H9 (cell line): ENCODE results near the gene DSTN. TPM values are rescaled to one million over a fixed set of nuclear protein-coding genes. Genes with fewer than 3 reads are reported as not detected.

Source experiments
- DNase-seq: peaks from one replicate; pipeline ENCODE4 v3.0.0-alpha.2; 2017
- H2AFZ ChIP-seq: one replicate; pipeline ENCODE4 v1.6.1; 2013; ENCODE audit warnings: mild to moderate bottlenecking, low read length, control low read depth, moderate library complexity
- H2AK5ac ChIP-seq: 2 replicates; pipeline ENCODE4 v1.6.1; 2013; ENCODE audit warnings: low read length, control low read depth, mixed read lengths; ENCODE audit not compliant: insufficient read length
- H2BK120ac ChIP-seq: one replicate; pipeline ENCODE4 v1.6.1; 2013; ENCODE audit warnings: low read depth, mild to moderate bottlenecking, low read length, control low read depth, inconsistent platforms; ENCODE audit not compliant: poor library complexity, severe bottlenecking
- H2BK12ac ChIP-seq: 2 replicates; pipeline ENCODE4 v1.6.1; 2013; ENCODE audit warnings: low read length, control low read depth, mixed read lengths, low read depth; ENCODE audit not compliant: insufficient read length
- H2BK15ac ChIP-seq: 2 replicates; pipeline ENCODE4 v1.6.1; 2013; ENCODE audit warnings: low read depth, low read length, control low read depth
- H2BK20ac ChIP-seq: one replicate; pipeline ENCODE4 v1.6.1; 2013; ENCODE audit warnings: low read depth, mild to moderate bottlenecking, low read length, control low read depth, inconsistent platforms; ENCODE audit not compliant: poor library complexity, severe bottlenecking
- H2BK5ac ChIP-seq: 2 replicates; pipeline ENCODE4 v1.6.1; 2013; ENCODE audit warnings: low read length, control low read depth, mixed read lengths; ENCODE audit not compliant: insufficient read length
- H3K14ac ChIP-seq: 2 replicates; pipeline ENCODE4 v1.6.1; 2013; ENCODE audit warnings: low read length, control low read depth; ENCODE audit not compliant: insufficient read depth
- H3K18ac ChIP-seq: 2 replicates; pipeline ENCODE4 v1.6.1; 2013; ENCODE audit warnings: low read depth, mild to moderate bottlenecking, mixed read lengths, low read length, control low read depth; ENCODE audit not compliant: insufficient read length
- H3K23ac ChIP-seq: 2 replicates; pipeline ENCODE4 v1.6.1; 2013; ENCODE audit warnings: low read length, control low read depth, mixed read lengths, low read depth; ENCODE audit not compliant: insufficient read length
- H3K23me2 ChIP-seq: 2 replicates; pipeline ENCODE4 v1.6.1; 2013; ENCODE audit warnings: low read depth, mild to moderate bottlenecking, mixed read lengths, low read length, control low read depth; ENCODE audit not compliant: insufficient read length, poor library complexity, severe bottlenecking
- H3K27ac ChIP-seq: 2 replicates; pipeline ENCODE4 v1.5.1; 2013; ENCODE audit warnings: low read length, control low read depth, mixed read lengths, low read depth; ENCODE audit not compliant: insufficient read length
- H3K27me3 ChIP-seq: 2 replicates; pipeline ENCODE4 v1.6.1; 2013; ENCODE audit warnings: low read length, control low read depth, inconsistent platforms; ENCODE audit not compliant: insufficient read depth
- H3K4ac ChIP-seq: 2 replicates; pipeline ENCODE4 v1.6.1; 2013; ENCODE audit warnings: low read depth, mild to moderate bottlenecking, control low read depth, inconsistent platforms, low read length, moderate library complexity
- H3K4me1 ChIP-seq: 2 replicates; pipeline ENCODE4 v1.6.1; 2013; ENCODE audit warnings: low read length, control low read depth, inconsistent platforms; ENCODE audit not compliant: insufficient read depth
- H3K4me2 ChIP-seq: 2 replicates; pipeline ENCODE4 v1.6.1; 2013; ENCODE audit warnings: low read length, control low read depth, mixed read lengths; ENCODE audit not compliant: insufficient read length, insufficient read depth
- H3K56ac ChIP-seq: 2 replicates; pipeline ENCODE4 v1.6.1; 2013; ENCODE audit warnings: low read depth, mild to moderate bottlenecking, mixed read lengths, low read length, control low read depth; ENCODE audit not compliant: insufficient read length
- H3K79me1 ChIP-seq: 2 replicates; pipeline ENCODE4 v1.6.1; 2013; ENCODE audit warnings: low read depth, mild to moderate bottlenecking, moderate library complexity, low read length, control low read depth, inconsistent platforms; ENCODE audit not compliant: insufficient read depth, poor library complexity, severe bottlenecking
- H3K79me2 ChIP-seq: 2 replicates; pipeline ENCODE4 v1.6.1; 2013; ENCODE audit warnings: low read length, control low read depth, inconsistent platforms; ENCODE audit not compliant: insufficient read depth
- H3K9ac ChIP-seq: 2 replicates; pipeline ENCODE4 v1.6.1; 2013; ENCODE audit warnings: low read length, control low read depth, mixed read lengths; ENCODE audit not compliant: insufficient read length; ENCODE audit errors: extremely low read depth
- H3K9me3 ChIP-seq: one replicate; pipeline ENCODE4 v1.6.1; 2013; ENCODE audit warnings: low read depth, low read length, inconsistent platforms; ENCODE audit not compliant: control insufficient read depth
- H3T11ph ChIP-seq: one replicate; pipeline ENCODE4 v1.6.1; 2013; ENCODE audit warnings: mild to moderate bottlenecking, low read length, control low read depth, inconsistent platforms
- H4K20me1 ChIP-seq: one replicate; pipeline ENCODE4 v1.6.1; 2013; ENCODE audit not compliant: control insufficient read depth, insufficient read length, insufficient read depth
- H4K5ac ChIP-seq: 2 replicates; pipeline ENCODE4 v1.6.1; 2013; ENCODE audit warnings: low read depth, mild to moderate bottlenecking, mixed read lengths, low read length, control low read depth; ENCODE audit not compliant: insufficient read length
- H4K8ac ChIP-seq: replicated peaks from 2 replicates; pipeline ENCODE4 v1.6.1; 2013; ENCODE audit warnings: low read length, control low read depth, mixed read lengths, low read depth; ENCODE audit not compliant: insufficient read length
- H4K91ac ChIP-seq: 2 replicates; pipeline ENCODE4 v1.6.1; 2013; ENCODE audit warnings: low read depth, mild to moderate bottlenecking, moderate library complexity, mixed read lengths, low read length, control low read depth; ENCODE audit not compliant: insufficient read length
- H3K27ac Mint-ChIP-seq, 3 experiments: 2 replicates in 2 of 3; 3 replicates in 1 of 3; pipeline ENCODE4 v1.8.0; 2020 to 2021; ENCODE audit warnings: mixed read lengths in 3 of 3, mild to moderate bottlenecking in 1 of 3, moderate library complexity in 1 of 3
- H3K27me3 Mint-ChIP-seq: 2 replicates; pipeline ENCODE4 v1.8.0; 2021; ENCODE audit warnings: low read depth, mild to moderate bottlenecking, moderate library complexity, mixed read lengths
- H3K36me3 Mint-ChIP-seq, 3 experiments: 2 replicates in 2 of 3; 3 replicates in 1 of 3; pipeline ENCODE4 v1.8.0; 2020 to 2021; ENCODE audit warnings: low read depth in 3 of 3, mixed read lengths in 3 of 3; ENCODE audit not compliant: insufficient read depth in 1 of 3
- H3K4me1 Mint-ChIP-seq, 2 experiments: 2 replicates each; pipeline ENCODE4 v1.8.0; 2020; ENCODE audit warnings: mixed read lengths in 2 of 2
- H3K4me3 Mint-ChIP-seq, 2 experiments: 2 replicates in 1 of 2; 3 replicates in 1 of 2; pipeline ENCODE4 v1.8.0; 2020 to 2021; ENCODE audit warnings: mild to moderate bottlenecking in 2 of 2, mixed read lengths in 2 of 2, moderate library complexity in 1 of 2
- H3K9me3 Mint-ChIP-seq, 2 experiments: 2 replicates in 1 of 2; 3 replicates in 1 of 2; pipeline ENCODE4 v1.8.0; 2020; ENCODE audit warnings: mild to moderate bottlenecking in 2 of 2, mixed read lengths in 2 of 2, moderate library complexity in 1 of 2
- CTCF ChIP-seq: fragments of 200-600 bp; sonication (generic); conservative IDR thresholded peaks from 3 replicates; pipeline ENCODE4 v1.8.0; 2021; ENCODE audit warnings: antibody characterized with exemption, mild to moderate bottlenecking
- WGBS: extraction: QIAGEN DNeasy Blood & Tissue Kit; methylation state at CpG from one replicate; pipeline ENCODE4 v1.1.7; 2013; ENCODE audit warnings: missing lambda C conversion rate, low lambda C conversion rate, mixed read lengths; ENCODE audit not compliant: insufficient read length; ENCODE audit errors: extremely low coverage; 5-methylcytosine and 5-hydroxymethylcytosine counted together
- total RNA-seq: library from RNA; stranded (reverse); gene quantifications from 2 replicates; pipeline ENCODE4 v1.2.1, GENCODE V29; 2021

DSTN gene
- total RNA-seq, 1 experiment from 2014 or later = 145 TPM

- no peak overlapping the region for H3K14ac ChIP-seq
- no peak overlapping the region for H2BK15ac ChIP-seq
- H3K4ac ChIP-seq = no peak overlapping the region
- no peaks in the 10 kb centered on the region for H3K36me3 Mint-ChIP-seq
- peaks cover 5 to 10% of the 10 kb centered on the region in 2 experiments for H3K4me1 Mint-ChIP-seq
- no peak overlapping the region for H3K4me3 Mint-ChIP-seq
- H3K18ac ChIP-seq = no peak overlapping the region
- H3K56ac ChIP-seq = no peak overlapping the region
- H2AFZ ChIP-seq = no peak overlapping the region
- DNase-seq = no peak
- H2BK5ac ChIP-seq = no peak overlapping the region
- no peak for TF ChIP-seq CTCF
- no peak overlapping the region for H2BK20ac ChIP-seq
- H3K9me3 ChIP-seq = no peaks in the 10 kb centered on the region
- no peaks in the 10 kb centered on the region for H3K9me3 Mint-ChIP-seq
- no peak overlapping the region for H4K5ac ChIP-seq
- H3K79me2 ChIP-seq = no peaks in the 10 kb centered on the region
- H4K8ac ChIP-seq = no peak overlapping the region
- no CpG with 5 or more reads among the region's 3 CpGs for WGBS
- H3K27me3 ChIP-seq = no peaks in the 10 kb centered on the region
- H3K9ac ChIP-seq = no peak overlapping the region
- H3K79me1 ChIP-seq = no peaks in the 10 kb centered on the region
- H2BK120ac ChIP-seq = no peak overlapping the region
- no peak overlapping the region for H3K23ac ChIP-seq
- H4K20me1 ChIP-seq = no peaks in the 10 kb centered on the region
- H3K4me2 ChIP-seq = no peak overlapping the region
- H2BK12ac ChIP-seq = no peak overlapping the region
- no peak overlapping the region for H3T11ph ChIP-seq
- no peak overlapping the region for H4K91ac ChIP-seq
- no peaks in the 10 kb centered on the region; the same call in 1 of the 2 replicates for H3K27me3 Mint-ChIP-seq
- H2AK5ac ChIP-seq = no peak overlapping the region
- no peak overlapping the region for H3K27ac Mint-ChIP-seq
- H3K23me2 ChIP-seq = no peaks in the 10 kb centered on the region
- no peak overlapping the region for H3K27ac ChIP-seq
- no peaks in the 10 kb centered on the region for H3K4me1 ChIP-seq
Observed at GRCh38 chr20:17522528-17522927, 47.3 kb upstream of the DSTN start.
